EH (cell line): ENCODE results near the gene AKR1C1.
"Not testable (repeated sequence)": the region's sequence is repeated elsewhere in the genome, so short reads cannot be mapped to it uniquely, and the experiment has no call there.

ENCODE experiments used
- DNase-seq: peaks from one replicate; pipeline ENCODE4 v3.0.0-alpha.2; 2015; ENCODE audit warnings: low read depth

The AKR1C1 gene

GRCh38 chr10:4947635-4948596 is 15.3 kb upstream of the AKR1C1 start:
- DNase-seq, result peak; percentile 91

GRCh38 chr10:4951512-4952162 is 11.6 kb upstream of the AKR1C1 start:
- DNase-seq, result not testable (repeated sequence)

- DNase-seq, result no peak
These were observed 9.8 kb upstream of the AKR1C1 start for GRCh38 chr10:4953405-4953804.

GRCh38 chr10:4956088-4956487 is 7.1 kb upstream of the AKR1C1 start:
- not testable (repeated sequence) for DNase-seq

- not testable (repeated sequence) for DNase-seq
These were observed 6.1 kb upstream of the AKR1C1 start for GRCh38 chr10:4956955-4957645.

- not testable (repeated sequence) for DNase-seq
These were observed 1.7 kb upstream of the AKR1C1 start for GRCh38 chr10:4961558-4961957.

GRCh38 chr10:4962308-4962707 is 907 bp upstream of the AKR1C1 start:
- not testable (repeated sequence) for DNase-seq

GRCh38 chr10:4963815-4964154 is 570 bp downstream of the AKR1C1 start:
- not testable (repeated sequence) for DNase-seq

- not testable (repeated sequence) for DNase-seq
These were observed 2.5 kb downstream of the AKR1C1 start for GRCh38 chr10:4965763-4966162.

GRCh38 chr10:4967189-4967588 is 4.0 kb downstream of the AKR1C1 start:
- DNase-seq, result not testable (repeated sequence)

GRCh38 chr10:4969289-4969688 is 6.1 kb downstream of the AKR1C1 start:
- not testable (repeated sequence) for DNase-seq

- not testable (repeated sequence) for DNase-seq
These were observed 7.1 kb downstream of the AKR1C1 start for GRCh38 chr10:4970362-4970761.

GRCh38 chr10:4972369-4973142 is 9.3 kb downstream of the AKR1C1 start:
- not testable (repeated sequence) for DNase-seq

- not testable (repeated sequence) for DNase-seq
These were observed 10.1 kb downstream of the AKR1C1 start for GRCh38 chr10:4973294-4973693.

GRCh38 chr10:4974400-4974799 is 11.2 kb downstream of the AKR1C1 start:
- DNase-seq, result not testable (repeated sequence)

GRCh38 chr10:4977025-4977424 is 13.8 kb downstream of the AKR1C1 start:
- no peak for DNase-seq

GRCh38 chr10:4978870-4979269 is 15.7 kb downstream of the AKR1C1 start:
- no peak for DNase-seq

GRCh38 chr10:4980793-4981192 is 17.6 kb downstream of the AKR1C1 start:
- no peak for DNase-seq

- peak; percentile 18 for DNase-seq
These were observed 18.7 kb downstream of the AKR1C1 start for GRCh38 chr10:4981722-4982471.

GRCh38 chr10:4982764-4983226 is 19.6 kb downstream of the AKR1C1 start:
- DNase-seq, result no peak
